PFSK-1 (cell line): ENCODE data around the gene FADS1.

Experiments
- POLR2AphosphoS5 ChIP-seq: IDR thresholded peaks from 2 replicates; pipeline ENCODE4 v1.6.1; 2012; ENCODE audit warnings: low read depth, mild to moderate bottlenecking, control low read depth, low read length, moderate library complexity
- SIN3A ChIP-seq: IDR thresholded peaks from 2 replicates; pipeline ENCODE4 v1.6.1; 2012; ENCODE audit warnings: mild to moderate bottlenecking, low read length, moderate library complexity, borderline replicate concordance; ENCODE audit not compliant: insufficient read depth
- TAF1 ChIP-seq: IDR thresholded peaks from 2 replicates; pipeline ENCODE4 v1.6.1; 2012; ENCODE audit warnings: low read length, control low read depth, borderline replicate concordance; ENCODE audit not compliant: insufficient read depth

GRCh38 chr11:61792310-61793082 is 24.3 kb downstream of the FADS1 start, which contains the start of the genes FEN1 and TMEM258:
- TF ChIP-seq POLR2AphosphoS5 (peak; percentile 93), TAF1 (0 out of 2 replicates have a peak, but pooled peaks have one; percentile 10), SIN3A (no peak; the same call in 1 of the 2 replicates)
